Stimulated activated CD4-positive, alpha-beta T cell treated with anti-CD3 and anti-CD28 coated beads, Interleukin-15, amount 100 ng/mL, for 1 hour (primary cell): ENCODE results near the gene MAP1B.

Source experiments
- DNase-seq, 2 donors: peaks; one replicate each; pipeline ENCODE4 v3.0.0-alpha.2; 2020; ENCODE audit warnings: low read depth in 1 of 2, low spot score in 1 of 2

Gene MAP1B

GRCh38 chr5:72096602-72097188 lies 10.6 kb upstream of the MAP1B start:
- no peak for DNase-seq

DNA sequence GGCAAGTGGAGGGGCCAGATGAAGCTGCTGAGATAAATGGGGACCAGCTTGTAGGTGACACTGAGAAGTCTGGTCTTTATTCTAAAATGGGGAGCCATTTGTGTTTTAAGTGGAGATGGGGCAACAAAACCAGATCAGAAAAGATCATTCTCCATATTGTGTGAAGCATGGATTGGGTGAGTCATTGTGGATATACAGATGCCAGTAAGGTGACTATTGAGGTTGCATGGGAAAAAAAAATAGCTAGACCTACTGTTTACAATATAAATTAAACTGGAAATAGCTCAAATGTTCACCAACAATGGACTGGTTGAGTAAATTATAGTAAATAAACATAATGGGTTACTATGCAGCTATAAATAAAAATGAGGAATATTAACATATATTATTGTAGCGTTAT lies 5.4 kb upstream of the MAP1B start:
- DNase-seq: no peak

GRCh38 chr5:72106817-72107130 lies 501 bp upstream of the MAP1B start:
- DNase-seq: no peak

GRCh38 chr5:72107901-72108201 lies 576 bp downstream of the MAP1B start:
- DNase-seq: no peak

DNA sequence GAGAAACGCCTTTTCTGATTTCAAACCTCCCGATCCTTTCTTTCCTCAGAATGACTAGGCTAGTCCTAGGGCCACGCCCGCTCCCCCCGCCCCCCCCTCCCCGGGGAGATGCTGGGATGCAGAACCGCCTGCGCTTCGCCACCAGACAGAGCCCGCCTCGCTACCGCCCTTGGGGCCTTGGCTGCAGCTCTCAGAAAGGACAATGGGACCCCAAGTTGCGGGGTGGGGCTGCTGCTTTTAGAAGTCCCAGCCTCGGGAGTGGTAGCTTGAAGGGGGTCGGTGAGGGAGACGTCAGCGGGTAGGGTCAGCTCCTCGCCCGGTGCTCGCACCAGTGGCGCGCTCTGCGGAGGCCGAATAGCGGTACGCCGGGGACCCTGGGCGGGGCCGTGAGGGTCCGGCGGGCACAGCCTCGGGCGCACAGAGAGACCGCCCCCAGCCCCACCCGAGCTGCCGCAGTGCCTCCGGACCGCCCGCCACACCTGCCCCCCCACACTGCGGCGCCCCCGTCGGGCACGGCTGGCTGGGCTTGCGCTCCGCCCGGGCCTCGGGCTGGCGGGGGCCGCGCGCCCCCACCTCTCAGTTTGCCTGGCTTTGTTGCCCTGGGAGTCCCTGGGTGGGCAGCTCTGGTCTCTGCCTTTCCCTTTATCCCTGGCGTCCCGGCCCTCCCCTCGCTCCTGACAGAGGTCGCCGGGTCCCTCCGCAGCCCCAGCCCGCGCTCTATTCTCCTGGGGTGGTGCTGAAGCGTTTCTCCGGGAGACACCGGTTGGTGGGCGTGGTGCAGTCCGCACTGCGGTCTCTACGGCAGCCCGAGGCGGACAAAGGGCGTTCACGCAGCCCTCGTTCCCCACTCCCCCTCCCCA lies 1.2 kb downstream of the MAP1B start:
- DNase-seq: no peak

- DNase-seq: no peak
Measured at GRCh38 chr5:72109062-72109411, 1.8 kb downstream of the MAP1B start.

GRCh38 chr5:72109625-72110024 lies 2.4 kb downstream of the MAP1B start:
- DNase-seq: no peak

DNA sequence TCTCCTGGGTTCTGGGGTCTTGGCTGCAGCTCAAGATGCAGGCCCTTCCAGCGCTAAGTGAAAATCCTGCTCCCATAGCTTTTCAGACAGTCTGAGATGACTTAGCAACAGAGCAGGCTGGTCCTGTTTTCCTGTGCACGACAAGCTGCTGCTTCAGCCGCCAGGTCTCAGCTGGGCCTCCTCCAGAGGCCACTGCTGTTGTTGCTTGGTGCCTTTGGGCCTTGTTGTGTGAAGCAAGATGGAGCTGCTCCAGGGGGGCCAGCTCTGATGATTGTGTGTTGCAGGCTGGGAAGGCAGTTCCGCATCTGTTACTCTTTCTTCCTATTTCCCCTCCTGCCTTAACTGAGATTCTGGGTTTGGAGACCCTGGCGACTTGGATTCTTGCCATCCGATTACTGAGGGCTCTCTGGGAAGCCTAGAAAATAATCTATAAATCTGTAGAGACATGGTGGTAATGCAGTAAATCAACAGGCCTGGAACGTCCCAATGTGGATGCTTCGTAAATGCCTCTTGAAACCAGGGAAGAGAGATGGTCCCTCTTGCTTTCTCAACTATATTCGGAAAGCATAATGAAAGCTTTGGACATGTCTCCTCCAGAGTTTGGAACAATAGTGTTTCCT lies 3.2 kb downstream of the MAP1B start:
- no peak for DNase-seq

- DNase-seq: no peak
Measured at GRCh38 chr5:72112389-72112788, 5.1 kb downstream of the MAP1B start.

DNA sequence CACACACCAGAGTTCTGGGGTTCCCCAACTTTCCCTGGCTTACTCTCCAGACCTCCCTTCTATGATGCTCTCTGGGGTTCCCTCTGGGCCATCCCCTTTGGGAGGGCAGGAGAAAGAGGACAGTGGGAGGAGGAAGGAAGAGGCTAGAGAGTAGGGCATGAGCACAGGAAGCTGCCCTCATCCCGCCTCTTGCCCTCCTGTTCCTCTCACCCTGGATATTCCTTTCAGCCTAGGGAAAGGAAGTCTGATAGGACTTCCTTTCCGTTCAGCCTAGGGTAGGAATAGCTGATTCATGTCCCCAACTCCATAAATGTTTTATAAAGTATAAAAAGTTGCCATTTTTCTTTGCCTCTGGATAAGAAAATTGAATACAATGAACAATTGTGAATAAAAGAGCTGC lies 7.4 kb downstream of the MAP1B start:
- DNase-seq: no peak

DNA sequence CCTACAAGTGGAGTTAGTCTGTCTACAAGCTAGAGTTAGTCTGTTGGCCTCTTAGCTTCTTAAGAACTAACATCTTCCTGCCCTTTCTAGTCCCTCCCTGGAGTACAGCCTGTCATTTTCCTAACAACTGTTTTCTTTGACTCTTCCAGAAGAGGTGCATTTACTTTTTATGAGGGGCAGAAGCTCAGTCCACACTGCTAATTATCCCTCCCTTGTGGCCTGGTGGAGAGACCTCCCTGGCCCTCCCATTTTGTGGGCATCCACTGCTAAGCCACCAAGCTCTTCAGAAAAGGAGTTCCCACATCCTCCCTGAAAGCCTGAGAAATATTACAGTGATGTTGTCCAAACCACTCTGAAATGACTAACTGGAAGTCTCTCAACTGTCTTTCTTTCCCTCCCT lies 8.0 kb downstream of the MAP1B start:
- no peak for DNase-seq

DNA sequence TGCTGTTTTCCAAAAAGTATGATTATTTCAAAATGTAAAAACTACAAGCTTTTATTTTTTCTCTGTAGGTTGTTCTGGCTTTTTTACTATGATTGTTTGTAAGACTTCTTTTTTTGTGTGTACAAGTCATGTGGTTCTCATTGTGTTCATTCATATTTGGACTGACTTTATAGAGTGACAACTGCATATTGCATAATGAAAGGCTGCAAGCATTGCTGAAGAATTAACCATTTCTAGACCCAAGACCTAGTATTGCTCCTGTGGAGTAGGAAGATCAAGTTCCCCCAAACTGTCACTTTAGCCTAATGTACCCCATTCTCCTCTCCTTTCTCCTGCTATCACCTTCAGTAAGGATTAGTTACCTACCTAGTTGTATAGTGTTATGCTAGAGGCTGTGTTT lies 10.0 kb downstream of the MAP1B start:
- no peak for DNase-seq

- DNase-seq: no peak
Measured at GRCh38 chr5:72121052-72121779, 13.9 kb downstream of the MAP1B start.

DNA sequence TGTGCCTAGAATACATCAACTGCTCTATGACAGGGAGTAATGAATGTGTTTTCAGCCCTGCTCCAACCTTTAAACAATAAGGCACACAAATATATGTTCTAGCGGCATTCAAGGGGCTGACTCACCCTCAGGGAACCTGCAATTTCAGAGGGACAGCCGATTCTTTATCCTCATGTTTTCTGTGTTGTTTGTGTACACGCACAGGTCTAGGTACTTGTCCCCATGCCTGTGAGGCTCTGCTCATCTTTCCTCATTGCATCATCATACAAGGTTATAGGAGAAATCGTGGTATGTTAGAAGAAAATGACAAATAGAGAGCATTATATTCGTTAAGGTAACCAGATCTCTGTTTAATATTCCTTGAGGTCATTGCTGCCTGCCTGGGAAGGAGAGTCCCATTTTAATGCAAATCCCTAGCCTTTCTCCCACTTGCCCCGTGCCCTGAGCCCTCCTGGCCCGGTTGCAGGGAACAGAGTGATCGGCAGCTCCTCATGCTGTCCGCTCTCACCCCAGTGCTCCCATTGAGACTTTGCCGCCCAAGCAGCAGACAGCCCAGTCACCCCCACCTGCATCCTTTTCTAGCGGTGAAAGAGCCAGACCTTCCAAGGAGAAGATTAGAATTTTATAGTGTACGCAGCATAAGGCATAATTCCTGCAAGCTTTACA lies 14.6 kb downstream of the MAP1B start:
- DNase-seq: no peak

- no peak for DNase-seq
Measured at GRCh38 chr5:72122602-72123001, 15.3 kb downstream of the MAP1B start.

- no peak for DNase-seq
Measured at GRCh38 chr5:72123764-72124376, 16.6 kb downstream of the MAP1B start.

DNA sequence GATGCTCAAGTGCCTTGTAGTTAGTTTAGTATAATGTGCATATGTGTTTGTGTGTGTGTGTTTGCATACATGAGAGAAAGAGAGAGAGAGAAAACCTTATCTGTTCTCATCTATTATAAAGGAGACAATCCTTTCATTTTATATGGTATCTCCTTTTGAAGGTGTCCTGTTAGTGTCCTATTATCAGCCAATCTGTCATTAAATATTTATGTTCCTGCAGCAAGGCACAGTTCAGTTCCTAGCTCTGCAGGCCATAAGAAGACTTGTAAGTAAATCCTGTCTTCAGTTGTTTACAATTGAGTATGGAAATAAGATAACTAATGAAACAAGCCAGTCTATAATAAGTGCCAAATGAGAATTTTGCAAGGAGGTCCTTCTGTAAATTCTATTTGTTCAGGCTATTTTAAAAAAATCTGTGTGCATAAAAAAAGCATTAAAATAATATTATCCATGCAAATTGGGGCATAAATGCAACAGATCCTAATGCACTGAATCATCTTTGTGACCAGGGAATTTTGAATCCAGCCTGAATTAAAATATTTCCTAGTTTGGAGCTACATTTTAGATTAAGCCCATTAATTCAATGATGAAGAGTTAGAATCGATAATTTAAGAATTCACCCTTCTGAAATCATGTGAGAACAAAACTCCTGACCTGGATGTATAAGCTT lies 18.1 kb downstream of the MAP1B start:
- DNase-seq: no peak

DNA sequence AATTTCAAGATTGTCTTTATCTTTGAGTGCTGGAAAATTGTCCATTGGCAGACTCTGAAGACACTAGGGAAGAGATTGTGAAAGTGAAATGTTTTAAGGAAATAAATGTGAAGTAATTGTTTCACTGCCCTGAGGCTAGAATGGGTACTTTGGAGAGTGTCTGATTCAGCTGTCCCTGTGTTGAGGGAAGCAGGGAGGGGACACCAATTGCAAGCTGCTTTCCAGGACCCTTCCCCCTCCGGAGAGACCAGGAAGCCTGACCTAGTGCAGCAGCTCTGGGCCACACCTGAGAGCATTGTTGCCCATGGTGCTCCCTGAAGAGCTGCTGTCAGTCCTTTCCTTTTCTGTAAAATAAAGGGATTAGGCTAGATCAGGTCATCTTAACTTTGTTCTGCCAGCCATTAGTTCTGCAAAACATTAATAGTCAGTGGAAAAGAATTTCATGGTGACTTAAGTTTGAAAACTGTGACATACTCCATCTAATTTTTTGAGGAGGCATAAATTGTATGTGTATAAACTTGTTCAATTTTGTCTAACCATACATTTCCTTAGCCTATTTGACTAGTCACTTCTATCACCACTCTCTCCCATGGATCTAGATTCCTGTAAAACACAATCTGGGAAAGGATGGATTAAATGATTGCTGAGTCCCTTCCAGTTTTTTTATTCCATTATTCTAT lies 18.8 kb downstream of the MAP1B start:
- DNase-seq: no peak

- no peak for DNase-seq
Measured at GRCh38 chr5:72126796-72127195, 19.5 kb downstream of the MAP1B start.

DNA sequence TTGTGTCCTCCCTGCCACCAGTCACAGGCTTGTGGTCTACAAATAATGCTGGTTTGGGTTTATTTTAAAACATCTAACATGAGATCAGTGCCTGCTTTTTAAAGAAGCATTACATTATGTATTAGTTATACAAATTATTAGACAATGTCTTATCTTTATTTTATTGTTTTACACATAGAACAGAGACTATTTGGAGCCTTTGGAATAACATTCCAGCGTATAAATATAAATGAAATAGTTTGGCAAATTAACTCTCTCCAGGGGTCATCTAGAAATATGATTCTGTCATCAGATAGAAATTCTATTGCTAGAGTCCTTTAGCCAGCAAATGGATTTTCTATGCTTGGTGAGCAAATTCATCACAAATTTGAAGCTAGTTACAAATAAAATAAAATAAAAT lies 22.4 kb downstream of the MAP1B start:
- no peak for DNase-seq
